SH-SY5Y (cell line): Measurements from ENCODE around the gene ACTMAP.

Experiments
- GATA2 ChIP-seq: IDR thresholded peaks from 2 replicates; pipeline ENCODE4 v1.6.1; 2011; ENCODE audit warnings: mild to moderate bottlenecking, low read depth, low read length
- GATA3 ChIP-seq: IDR thresholded peaks from 2 replicates; pipeline ENCODE4 v1.6.1; 2011; ENCODE audit warnings: low read depth, mild to moderate bottlenecking, low read length, moderate library complexity

DNA sequence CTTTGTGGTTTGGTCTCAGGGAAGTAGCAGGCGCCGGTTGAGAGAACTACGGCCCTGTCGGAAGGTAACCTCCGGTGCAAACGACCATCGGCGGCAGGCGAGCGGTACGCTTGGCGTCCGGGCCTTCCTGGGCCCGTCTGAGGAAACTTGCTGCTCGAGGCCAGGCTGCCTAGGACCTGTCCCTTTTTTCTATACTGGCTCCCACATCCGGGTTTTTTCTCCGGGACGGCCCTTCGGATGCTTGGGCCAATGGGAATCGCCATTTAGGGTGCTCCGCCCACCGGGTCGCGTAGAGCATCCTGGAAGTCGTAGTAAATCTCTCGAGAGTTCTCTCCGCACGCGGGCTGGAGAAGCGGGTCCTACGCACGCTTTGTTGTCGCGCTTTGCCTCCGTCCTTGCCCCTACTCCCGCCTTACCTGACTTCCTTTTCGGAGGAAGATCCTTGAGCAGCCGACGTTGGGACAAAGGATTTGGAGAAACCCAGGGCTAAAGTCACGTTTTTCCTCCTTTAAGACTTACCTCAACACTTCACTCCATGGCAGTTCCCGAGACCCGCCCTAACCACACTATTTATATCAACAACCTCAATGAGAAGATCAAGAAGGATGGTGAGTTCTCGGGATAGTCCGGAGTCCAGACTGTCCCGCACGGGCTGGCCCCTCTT is 729 bp upstream of the ACTMAP start, which contains the start of gene SNRPA:
- TF ChIP-seq GATA2 (no peak; the same call in 1 of the 2 replicates), GATA3 (no peak)
